ENCODE results near the gene ROBO4. TPM values are rescaled to one million over a fixed set of nuclear protein-coding genes. Genes with fewer than 3 reads are reported as not detected.

Gene ROBO4
- total RNA-seq, 1 donor from 2014 or later = not detected

- peaks cover 41% of the 10 kb centered on the region for H3K27me3 Mint-ChIP-seq
- H3K36me3 Mint-ChIP-seq = no peaks in the 10 kb centered on the region
- H3K27ac Mint-ChIP-seq = no peak overlapping the region
Measured at GRCh38 chr11:124877910-124878758, 19.5 kb downstream of the ROBO4 start.

GRCh38 chr11:124877631-124877909 is 20.1 kb downstream of the ROBO4 start:
- Mint-ChIP-seq H3K9me3 (no peaks in the 10 kb centered on the region), H3K4me3 (peak overlapping the region; percentile 90), H3K36me3 (no peaks in the 10 kb centered on the region), H3K27me3 (peaks cover 46% of the 10 kb centered on the region), H3K4me1 (ENCODE audit: unreplicated experiment) (peaks cover 9% of the 10 kb centered on the region), H3K27ac (peak overlapping the region; percentile 36)
- TF ChIP-seq, protein P1, sequence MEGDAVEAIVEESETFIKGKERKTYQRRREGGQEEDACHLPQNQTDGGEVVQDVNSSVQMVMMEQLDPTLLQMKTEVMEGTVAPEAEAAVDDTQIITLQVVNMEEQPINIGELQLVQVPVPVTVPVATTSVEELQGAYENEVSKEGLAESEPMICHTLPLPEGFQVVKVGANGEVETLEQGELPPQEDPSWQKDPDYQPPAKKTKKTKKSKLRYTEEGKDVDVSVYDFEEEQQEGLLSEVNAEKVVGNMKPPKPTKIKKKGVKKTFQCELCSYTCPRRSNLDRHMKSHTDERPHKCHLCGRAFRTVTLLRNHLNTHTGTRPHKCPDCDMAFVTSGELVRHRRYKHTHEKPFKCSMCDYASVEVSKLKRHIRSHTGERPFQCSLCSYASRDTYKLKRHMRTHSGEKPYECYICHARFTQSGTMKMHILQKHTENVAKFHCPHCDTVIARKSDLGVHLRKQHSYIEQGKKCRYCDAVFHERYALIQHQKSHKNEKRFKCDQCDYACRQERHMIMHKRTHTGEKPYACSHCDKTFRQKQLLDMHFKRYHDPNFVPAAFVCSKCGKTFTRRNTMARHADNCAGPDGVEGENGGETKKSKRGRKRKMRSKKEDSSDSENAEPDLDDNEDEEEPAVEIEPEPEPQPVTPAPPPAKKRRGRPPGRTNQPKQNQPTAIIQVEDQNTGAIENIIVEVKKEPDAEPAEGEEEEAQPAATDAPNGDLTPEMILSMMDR (conservative IDR thresholded peaks at IDR 0.05) = no peak
- DNase-seq (ENCODE audit: extremely low spot score, unreplicated experiment) = peak; percentile 44

More at GRCh38 chr11:124877910-124878758, 19.5 kb downstream of the ROBO4 start:
- TF ChIP-seq, protein P1 (conservative IDR thresholded peaks at IDR 0.05) = no peak
- peak overlapping the region; percentile 90 for H3K4me3 Mint-ChIP-seq
- DNase-seq (ENCODE audit: extremely low spot score, unreplicated experiment) = peak; percentile 58
- H3K9me3 Mint-ChIP-seq = no peaks in the 10 kb centered on the region
- H3K4me1 Mint-ChIP-seq (ENCODE audit: unreplicated experiment) = peaks cover 13% of the 10 kb centered on the region

DNA sequence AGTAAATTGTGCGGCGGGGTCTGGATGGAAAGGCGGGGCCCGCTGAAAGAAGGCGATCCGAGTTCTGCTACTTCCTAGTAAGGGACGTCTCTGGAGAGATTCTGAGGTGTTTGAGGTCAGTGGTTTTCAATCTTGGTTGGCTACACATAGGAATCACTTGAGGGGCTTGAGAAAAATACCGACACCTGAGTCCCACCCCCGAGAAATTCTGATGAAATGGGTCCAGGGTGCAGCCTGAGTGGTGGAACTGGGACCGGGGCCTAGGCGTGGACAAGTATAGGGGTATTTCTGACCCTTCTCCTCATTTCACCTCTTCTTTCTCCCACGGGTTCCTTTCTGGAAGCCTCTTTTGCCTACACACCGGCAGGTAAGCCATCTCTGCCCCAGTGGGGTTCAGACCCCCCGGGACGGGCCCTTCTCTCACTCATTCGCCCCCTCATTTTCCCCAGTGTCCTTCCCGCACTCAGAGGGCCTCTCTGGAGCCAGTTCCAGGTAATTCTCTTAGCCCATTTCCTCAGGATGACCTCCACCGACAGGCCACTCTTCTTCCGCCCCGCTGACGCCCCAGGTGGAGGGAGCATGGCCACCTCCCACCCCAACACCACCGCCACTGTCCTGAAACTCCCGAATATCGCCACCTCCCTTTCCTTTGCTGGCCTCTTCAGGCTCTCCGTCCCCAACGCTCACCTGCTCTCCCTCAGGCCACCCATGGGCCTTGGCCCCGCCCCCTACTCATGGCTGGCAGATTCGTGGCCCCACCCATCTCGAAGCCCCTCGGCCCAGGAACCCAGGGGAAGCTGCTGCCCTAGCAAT is 20.6 kb downstream of the ROBO4 start:
- H3K27ac Mint-ChIP-seq = peak overlapping the region; percentile 81
- H3K9me3 Mint-ChIP-seq = no peaks in the 10 kb centered on the region
- H3K27me3 Mint-ChIP-seq = peaks cover 52% of the 10 kb centered on the region
- DNase-seq (ENCODE audit: extremely low spot score, unreplicated experiment) = no peak
- peaks cover 5% of the 10 kb centered on the region for H3K4me1 Mint-ChIP-seq (ENCODE audit: unreplicated experiment)
- H3K36me3 Mint-ChIP-seq = no peaks in the 10 kb centered on the region
- TF ChIP-seq, protein P1 (conservative IDR thresholded peaks at IDR 0.05) = no peak
- H3K4me3 Mint-ChIP-seq = peak overlapping the region; percentile 90

DNA sequence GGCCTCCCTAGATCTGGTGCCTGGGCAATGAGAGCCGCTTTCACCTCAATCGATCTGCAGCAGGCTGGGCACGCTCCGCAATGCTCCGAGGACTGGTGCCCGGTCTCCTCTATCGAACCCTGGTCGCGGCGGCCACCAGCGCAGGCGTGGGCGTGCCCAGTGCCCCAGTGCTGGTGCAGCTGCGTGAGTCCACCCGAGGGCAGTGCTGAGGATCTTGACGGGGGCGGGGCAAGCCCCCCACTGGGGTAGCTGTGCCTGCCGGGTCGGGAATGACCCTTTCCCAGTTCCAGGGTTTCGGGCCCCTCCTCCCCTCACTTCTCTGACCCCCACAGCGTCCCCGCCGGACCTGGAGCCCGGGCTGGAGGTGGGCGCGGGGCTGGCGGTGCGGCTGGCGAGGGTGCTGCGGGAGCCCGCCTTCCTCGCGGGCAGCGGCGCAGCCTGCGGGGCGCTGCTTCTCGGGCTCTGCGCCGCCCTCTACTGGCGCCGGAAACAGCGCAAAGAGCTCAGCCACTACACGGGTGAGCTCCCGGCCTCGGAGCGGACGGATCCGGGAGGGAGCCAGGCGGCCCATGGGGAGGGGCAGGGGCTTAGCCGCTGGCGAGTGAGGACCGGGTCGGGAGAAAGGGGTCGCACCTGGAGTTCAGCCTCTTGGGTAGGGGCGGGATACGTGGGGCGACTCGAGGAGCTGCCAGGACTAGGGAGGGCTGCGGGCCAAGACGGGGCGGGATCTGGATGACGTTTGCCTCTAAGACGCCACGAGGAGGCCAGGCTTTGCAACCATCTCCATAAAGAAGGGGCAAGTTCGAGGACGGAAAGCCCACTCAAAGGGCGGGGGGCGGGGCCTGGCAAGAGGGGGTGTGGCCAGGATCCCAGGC is 21.5 kb downstream of the ROBO4 start:
- Mint-ChIP-seq H3K27ac (peak overlapping the region; percentile 81), H3K4me3 (peak overlapping the region; percentile 90), H3K36me3 (no peaks in the 10 kb centered on the region), H3K27me3 (peaks cover 60% of the 10 kb centered on the region), H3K9me3 (no peaks in the 10 kb centered on the region), H3K4me1 (ENCODE audit: unreplicated experiment) (peaks cover 5% of the 10 kb centered on the region)
- TF ChIP-seq, protein P1 (conservative IDR thresholded peaks at IDR 0.05) = peak; percentile 79
- DNase-seq (ENCODE audit: extremely low spot score, unreplicated experiment) = peak; percentile 91

GRCh38 chr11:124875401-124875800 is 22.3 kb downstream of the ROBO4 start:
- Mint-ChIP-seq H3K4me3 (peak overlapping the region; percentile 90), H3K27me3 (peaks cover 68% of the 10 kb centered on the region), H3K4me1 (ENCODE audit: unreplicated experiment) (peaks cover 5% of the 10 kb centered on the region), H3K9me3 (no peaks in the 10 kb centered on the region), H3K27ac (no peak overlapping the region), H3K36me3 (no peaks in the 10 kb centered on the region)
- TF ChIP-seq, protein P1 (conservative IDR thresholded peaks at IDR 0.05) = no peak
- DNase-seq (ENCODE audit: extremely low spot score, unreplicated experiment) = no peak

Data from type B pancreatic cell (in vitro differentiated cells).